T-cell (primary cell): ENCODE measurements around the gene MAP7D3. TPM values are rescaled to one million over a fixed set of nuclear protein-coding genes. Genes with fewer than 3 reads are reported as not detected.

Source experiments
- ATAC-seq, 4 experiments: fragments of 200-7000 bp in 3 of 4; fragments of 150-1000 bp in 1 of 4; cut with Tn5 transposase; replicated peaks in 1 of 4; 1 replicate in 3 of 4; 2 replicates in 1 of 4; pipeline ENCODE4 v1.10.0; 2021; ENCODE audit warnings: moderate library complexity in 3 of 4, mild to moderate bottlenecking in 2 of 4, moderate number of reproducible peaks in 1 of 4
- CTCF ChIA-PET, 2 donors: fragments of 300-600 bp; sonication (Branson Sonifier 250); formaldehyde crosslinking; loops; one replicate each; lab custom pipeline; 2022; ENCODE audit warnings: antibody characterized with exemption in 2 of 2; lab: Charles Lee
- POLR2A ChIA-PET, 2 donors: fragments of 300-600 bp; sonication (Branson Sonifier 250); formaldehyde crosslinking; loops; one replicate each; lab custom pipeline; 2022; ENCODE audit warnings: antibody characterized with exemption in 2 of 2; lab: Charles Lee
- DNase-seq, 35 experiments: peaks; one replicate each; pipeline versions ENCODE4 v3.0.0 to v3.0.0-alpha.2; 2013 to 2023
- H3K27ac ChIP-seq: one replicate; pipeline ENCODE4 v1.5.1; 2013; ENCODE audit warnings: low read length
- H3K27me3 ChIP-seq, 2 experiments: replicated peaks in 1 of 2; 1 replicate in 1 of 2; 2 replicates in 1 of 2; pipeline versions ENCODE4 v1.6.1 to v1.7.0; 2013; ENCODE audit warnings: low read length in 1 of 2, mixed read lengths in 1 of 2; ENCODE audit not compliant: control insufficient read depth in 2 of 2, insufficient read depth in 2 of 2; ENCODE audit errors: extremely low read depth in 1 of 2
- H3K36me3 ChIP-seq, 2 donors: 1 replicate in 1 of 2; 2 replicates in 1 of 2; pipeline versions ENCODE4 v1.6.1 to v1.7.0; 2013; ENCODE audit warnings: low read length in 1 of 2; ENCODE audit not compliant: control insufficient read depth in 2 of 2, insufficient read depth in 1 of 2; ENCODE audit errors: extremely low read depth in 1 of 2
- H3K4me1 ChIP-seq, 2 experiments: 1 replicate in 1 of 2; 2 replicates in 1 of 2; pipeline versions ENCODE4 v1.6.1 to v1.7.0; 2013; ENCODE audit warnings: low read length in 2 of 2, mixed read lengths in 1 of 2; ENCODE audit not compliant: insufficient read depth in 2 of 2, control insufficient read depth in 1 of 2; ENCODE audit errors: extremely low read depth in 1 of 2
- H3K4me3 ChIP-seq, 2 donors: 1 replicate in 1 of 2; 2 replicates in 1 of 2; pipeline versions ENCODE4 v1.5.1 to v1.7.0; 2013; ENCODE audit warnings: mild to moderate bottlenecking in 2 of 2, low read length in 1 of 2, moderate library complexity in 1 of 2; ENCODE audit not compliant: control insufficient read depth in 1 of 2; ENCODE audit errors: extremely low read depth in 1 of 2
- H3K9me3 ChIP-seq: 2 replicates; pipeline ENCODE4 v1.7.0; 2013
- H3K27ac Mint-ChIP-seq, 2 donors: one replicate each; pipeline ENCODE4 v1.8.0; 2020 to 2021; ENCODE audit warnings: mild to moderate bottlenecking in 2 of 2, mixed read lengths in 2 of 2
- H3K27me3 Mint-ChIP-seq, 2 donors: one replicate each; pipeline ENCODE4 v1.8.0; 2021 to 2022; ENCODE audit warnings: mixed read lengths in 2 of 2
- H3K36me3 Mint-ChIP-seq: one replicate; pipeline ENCODE4 v1.8.0; 2021; ENCODE audit warnings: mixed read lengths
- H3K4me1 Mint-ChIP-seq, 3 donors: one replicate each; pipeline ENCODE4 v1.8.0; 2020 to 2022; ENCODE audit warnings: mixed read lengths in 3 of 3, mild to moderate bottlenecking in 1 of 3
- H3K4me3 Mint-ChIP-seq, 3 donors: one replicate each; pipeline ENCODE4 v1.8.0; 2020 to 2022; ENCODE audit warnings: mild to moderate bottlenecking in 3 of 3, mixed read lengths in 3 of 3, moderate library complexity in 3 of 3
- H3K9me3 Mint-ChIP-seq, 3 donors: one replicate each; pipeline ENCODE4 v1.8.0; 2020 to 2022; ENCODE audit warnings: mixed read lengths in 3 of 3
- WGBS: methylation state at CpG from one replicate; pipeline ENCODE4 v1.1.5; 2013; ENCODE audit warnings: missing lambda C conversion rate; ENCODE audit not compliant: insufficient coverage; 5-methylcytosine and 5-hydroxymethylcytosine counted together
- total RNA-seq, 35 experiments: library from RNA in 6 of 35; stranded (reverse) in 6 of 35; fragments of 120-200 nt in 1 of 35; gene quantifications; one replicate each; pipeline versions ENCODE4 v1.2.1 to v1.2.4 and lab custom pipeline; 2013 to 2026

MAP7D3 gene
- total RNA-seq, 5 donors from 2014 or later (not counting 1 experiment from before 2014, with no cell fraction given), result 6.5 to 10.5 (median 9.7) TPM

DNA sequence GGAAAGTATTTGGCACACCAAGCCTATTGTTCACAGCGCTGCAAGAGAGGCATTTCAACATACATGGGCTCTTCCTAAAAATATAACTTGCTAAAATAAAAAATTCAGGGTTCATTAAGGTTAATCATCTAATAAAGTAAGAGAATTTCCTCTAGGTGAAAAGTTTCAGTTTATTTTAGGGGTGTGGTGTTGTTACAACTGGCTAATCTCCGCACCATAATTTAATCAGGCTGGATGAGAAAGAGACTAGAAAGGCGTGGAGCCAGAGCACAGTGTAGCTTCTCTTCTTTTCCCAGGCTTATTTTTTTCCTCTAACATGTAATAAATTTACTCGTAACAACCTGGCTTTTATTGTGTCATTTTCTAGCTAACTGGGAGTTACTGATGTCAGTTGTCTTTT is 56.0 kb downstream of the MAP7D3 start:
- no peaks in the 10 kb centered on the region for H3K36me3 ChIP-seq
- H3K27ac ChIP-seq, result no peak overlapping the region
- peaks cover 9 to 13% of the 10 kb centered on the region in 2 experiments for H3K4me1 ChIP-seq
- H3K9me3 ChIP-seq, result no peaks in the 10 kb centered on the region
- Mint-ChIP-seq H3K4me3 (no peak overlapping the region), H3K9me3 (no peaks in the 10 kb centered on the region), H3K27ac (no peak overlapping the region), H3K4me1 (peaks cover 29 to 46% (median 37%) of the 10 kb centered on the region in 3 donors), H3K27me3 (peaks cover 0 to 7% of the 10 kb centered on the region in 2 donors), H3K36me3 (peaks cover 3% of the 10 kb centered on the region)
- no peaks in the 10 kb centered on the region for H3K27me3 ChIP-seq
- POLR2A ChIA-PET, result no interaction called here
- CTCF ChIA-PET, result no interaction called here
- no peak overlapping the region for H3K4me3 ChIP-seq
- ATAC-seq (no peak), DNase-seq (no peak)
- no CpG with 5 or more reads among the region's 4 CpGs for WGBS

DNA sequence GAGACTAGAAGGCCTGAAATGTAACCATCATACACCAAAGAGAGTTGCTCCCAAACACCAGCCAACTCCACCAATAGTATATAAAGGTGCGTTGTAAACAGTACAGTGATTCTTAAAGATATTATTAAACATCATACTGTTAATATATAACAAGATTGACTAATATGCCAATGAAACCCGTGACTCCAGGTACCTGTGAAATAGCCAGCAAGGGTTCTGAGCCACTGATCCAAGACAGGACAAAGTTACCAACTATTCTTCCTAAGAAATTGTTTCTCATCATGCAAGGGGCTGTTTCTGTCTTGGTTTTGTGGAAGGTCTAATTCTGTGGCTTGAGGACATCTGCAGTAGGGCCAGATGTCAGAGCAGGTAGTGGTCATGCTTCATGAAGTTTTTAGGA is 56.7 kb downstream of the MAP7D3 start:
- H3K4me3 Mint-ChIP-seq, result no peak overlapping the region
- POLR2A ChIA-PET, result no interaction called here
- no CpG with 5 or more reads among the region's 2 CpGs for WGBS

DNA sequence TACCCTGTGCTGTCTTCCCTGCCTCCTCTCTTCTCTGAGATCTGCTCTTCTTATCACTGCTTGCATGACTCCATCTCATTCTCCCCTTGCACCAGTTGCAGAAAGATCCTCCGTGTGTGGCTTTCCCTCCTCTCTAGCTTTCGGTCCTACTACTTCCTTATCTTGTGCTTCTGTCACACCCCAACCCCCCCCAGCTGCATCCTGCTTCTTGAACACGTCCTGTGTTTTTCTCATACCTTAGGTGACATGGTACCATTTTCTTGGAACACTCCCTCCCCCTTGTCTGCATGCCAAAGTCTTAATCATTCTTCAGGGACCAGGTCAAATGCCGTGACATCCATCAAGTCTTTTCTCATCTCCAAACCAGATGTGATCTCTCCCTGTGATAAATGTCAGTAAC is 57.4 kb downstream of the MAP7D3 start:
- 0% methylated on average over 2 of the region's 4 CpGs for WGBS

More for the DNA sequence above, 56.7 kb downstream of the MAP7D3 start:
- Mint-ChIP-seq H3K4me1 (peaks cover 29 to 48% (median 37%) of the 10 kb centered on the region in 3 donors), H3K27me3 (peaks cover 0 to 7% of the 10 kb centered on the region in 2 donors), H3K36me3 (peaks cover 6% of the 10 kb centered on the region), H3K9me3 (no peaks in the 10 kb centered on the region), H3K27ac (no peak overlapping the region)
- H3K36me3 ChIP-seq, result no peaks in the 10 kb centered on the region
- H3K4me3 ChIP-seq, result no peak overlapping the region
- CTCF ChIA-PET, result no interaction called here
- H3K27ac ChIP-seq, result no peak overlapping the region
- H3K4me1 ChIP-seq, result peaks cover 9 to 13% of the 10 kb centered on the region in 2 experiments
- ATAC-seq (no peak), DNase-seq (no peak)
- no peaks in the 10 kb centered on the region for H3K27me3 ChIP-seq
- H3K9me3 ChIP-seq, result no peaks in the 10 kb centered on the region

GRCh38 chrX:136192839-136193414 is 58.3 kb downstream of the MAP7D3 start:
- H3K36me3 ChIP-seq, result no peaks in the 10 kb centered on the region
- Mint-ChIP-seq H3K4me3 (peak overlapping the region in 2 of 3 donors; percentile 54 to 57), H3K27ac (peak overlapping the region in 1 of 2 donors; percentile 81), H3K36me3 (peaks cover 6% of the 10 kb centered on the region), H3K4me1 (peaks cover 29 to 48% (median 37%) of the 10 kb centered on the region in 3 donors), H3K27me3 (peaks cover 0 to 7% of the 10 kb centered on the region in 2 donors), H3K9me3 (no peaks in the 10 kb centered on the region)
- POLR2A ChIA-PET, result no interaction called here
- peaks cover 9 to 13% of the 10 kb centered on the region in 2 experiments for H3K4me1 ChIP-seq
- no peak overlapping the region for H3K4me3 ChIP-seq
- no peaks in the 10 kb centered on the region for H3K9me3 ChIP-seq
- DNase-seq (no peak), ATAC-seq (no peak)
- 0% methylated on average over 1 of the region's 3 CpGs for WGBS
- H3K27me3 ChIP-seq, result no peaks in the 10 kb centered on the region
- peak overlapping the region; percentile 1 for H3K27ac ChIP-seq
- CTCF ChIA-PET, result no interaction called here

More for the DNA sequence above, 57.4 kb downstream of the MAP7D3 start:
- peaks cover 29 to 48% (median 37%) of the 10 kb centered on the region in 3 donors for H3K4me1 Mint-ChIP-seq
- Histone ChIP-seq H3K4me1 (peaks cover 9 to 13% of the 10 kb centered on the region in 2 experiments), H3K27ac (no peak overlapping the region), H3K36me3 (no peaks in the 10 kb centered on the region), H3K27me3 (no peaks in the 10 kb centered on the region), H3K9me3 (no peaks in the 10 kb centered on the region), H3K4me3 (peak overlapping the region in 1 of 2 donors; percentile 5)
- peak overlapping the region; percentile 21 to 57 (median 54) for H3K4me3 Mint-ChIP-seq
- POLR2A ChIA-PET, result no interaction called here
- peaks cover 0 to 7% of the 10 kb centered on the region in 2 donors for H3K27me3 Mint-ChIP-seq
- no peaks in the 10 kb centered on the region for H3K9me3 Mint-ChIP-seq
- ATAC-seq (peak in 2 of 4 experiments; percentile 29 to 46), DNase-seq (peak in 6 of 35 experiments; percentile 1 to 24 (median 10))
- peak overlapping the region; percentile 5 to 60 for H3K27ac Mint-ChIP-seq
- H3K36me3 Mint-ChIP-seq, result peaks cover 6% of the 10 kb centered on the region
- CTCF ChIA-PET, result no interaction called here

DNA sequence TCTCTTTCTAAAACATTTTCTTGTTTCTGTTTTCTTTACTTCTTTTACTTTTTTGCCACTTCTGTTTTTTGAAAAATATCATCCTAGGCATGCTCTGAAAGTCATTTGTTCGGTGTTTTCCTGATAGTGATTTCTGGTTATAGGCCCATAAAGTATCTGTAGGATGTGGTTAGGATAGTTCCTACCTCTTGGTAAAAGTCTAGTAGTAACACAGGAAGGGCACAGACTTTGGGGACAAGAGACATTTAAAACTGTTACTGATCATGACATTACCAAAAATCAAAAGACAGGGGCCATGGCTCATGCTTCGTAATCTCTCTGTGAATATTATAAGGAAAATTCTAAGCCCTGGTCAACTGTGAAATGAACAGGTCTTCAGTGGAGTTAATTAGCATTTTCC is 59.1 kb downstream of the MAP7D3 start:
- no peak overlapping the region for H3K4me3 ChIP-seq
- H3K4me1 ChIP-seq, result peaks cover 9 to 13% of the 10 kb centered on the region in 2 experiments
- H3K27ac ChIP-seq, result peak overlapping the region; percentile 1
- peak overlapping the region; percentile 52 to 81 for H3K27ac Mint-ChIP-seq
- H3K4me1 Mint-ChIP-seq, result peaks cover 29 to 48% (median 37%) of the 10 kb centered on the region in 3 donors
- ChIA-PET CTCF (no interaction called here), POLR2A (no interaction called here)
- no peaks in the 10 kb centered on the region for H3K36me3 ChIP-seq
- no peaks in the 10 kb centered on the region for H3K9me3 Mint-ChIP-seq
- WGBS, result no CpG with 5 or more reads among the region's 2 CpGs
- peaks cover 6% of the 10 kb centered on the region for H3K36me3 Mint-ChIP-seq
- peak overlapping the region in 1 of 3 donors; percentile 57 for H3K4me3 Mint-ChIP-seq
- DNase-seq (no peak), ATAC-seq (peak in 2 of 4 experiments; percentile 58 to 74)
- H3K27me3 Mint-ChIP-seq, result peaks cover 0 to 7% of the 10 kb centered on the region in 2 donors
- no peaks in the 10 kb centered on the region for H3K9me3 ChIP-seq
- no peaks in the 10 kb centered on the region for H3K27me3 ChIP-seq

DNA sequence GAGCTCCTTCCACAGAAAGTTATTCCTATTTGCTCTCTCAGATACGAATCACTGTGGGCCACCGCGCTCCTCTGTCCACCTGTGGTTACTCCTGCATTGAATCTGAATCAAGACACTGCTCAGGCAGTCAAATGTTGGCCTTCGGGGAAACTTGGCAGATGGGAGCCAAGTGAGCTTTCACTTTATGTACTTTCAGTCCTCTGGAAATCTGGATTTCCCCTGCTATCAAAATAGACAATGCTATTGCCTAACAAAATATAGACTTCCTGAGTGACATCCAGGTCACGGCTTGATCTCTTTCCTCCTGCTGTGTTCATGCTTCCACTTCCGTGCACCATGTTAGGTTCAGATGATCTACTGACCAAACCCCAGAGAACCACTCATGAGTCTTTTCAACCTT is 60.0 kb downstream of the MAP7D3 start:
- CTCF ChIA-PET, result interaction anchor here in 1 of 2 donors (0.6 kb wide), 1 partner anchor 206 kb away, joined by 3 read pairs; the partner anchor contains the start of gene SLC9A6
- no peak overlapping the region for H3K27ac ChIP-seq
- ATAC-seq, result no peak

More for the DNA sequence above, 60.0 kb downstream of the MAP7D3 start:
- Mint-ChIP-seq H3K36me3 (peaks cover 6% of the 10 kb centered on the region), H3K4me1 (peaks cover 29 to 45% (median 34%) of the 10 kb centered on the region in 3 donors), H3K4me3 (no peak overlapping the region), H3K27ac (peak overlapping the region; percentile 45 to 66), H3K27me3 (peaks cover 0 to 7% of the 10 kb centered on the region in 2 donors), H3K9me3 (no peaks in the 10 kb centered on the region)
- H3K4me3 ChIP-seq, result no peak overlapping the region
- no peaks in the 10 kb centered on the region for H3K36me3 ChIP-seq
- no peaks in the 10 kb centered on the region for H3K9me3 ChIP-seq
- POLR2A ChIA-PET, result interaction anchor here in 1 of 2 donors (0.6 kb wide), 1 partner anchor 181 kb away, joined by 8 read pairs; no protein-coding TSS in a partner anchor
- peaks cover 9 to 13% of the 10 kb centered on the region in 2 experiments for H3K4me1 ChIP-seq
- no CpG with 5 or more reads among the region's 6 CpGs for WGBS
- no peaks in the 10 kb centered on the region for H3K27me3 ChIP-seq
- no peak for DNase-seq
